Measurements from ENCODE around the gene KCTD5. TPM values are rescaled to one million over a fixed set of nuclear protein-coding genes. Genes with fewer than 3 reads are reported as not detected.

KCTD5 gene
- total RNA-seq, 1 experiment from 2014 or later: 49.4 TPM

- Mint-ChIP-seq H3K36me3 (ENCODE audit: insufficient read depth, unreplicated experiment) (peaks cover 52% of the 10 kb centered on the region), H3K27ac (ENCODE audit: low read depth, unreplicated experiment) (peak overlapping the region; percentile 99), H3K27me3 (ENCODE audit: insufficient read depth, unreplicated experiment) (no peaks in the 10 kb centered on the region), H3K4me1 (ENCODE audit: insufficient read depth, unreplicated experiment) (peaks cover 29% of the 10 kb centered on the region), H3K4me3 (ENCODE audit: unreplicated experiment) (peak overlapping the region; percentile 89), H3K9me3 (ENCODE audit: unreplicated experiment) (no peaks in the 10 kb centered on the region)
- no peak for TF ChIP-seq CTCF (IDR thresholded peaks at IDR 0.05; ENCODE audit: unreplicated experiment)
- DNase-seq (ENCODE audit: unreplicated experiment): no peak
- CTCF ChIA-PET: interaction anchor here (1.8 to 3.4 kb wide), 2 partner anchors 12 to 18 kb away, joined by 4 to 15 read pairs; no protein-coding TSS in a partner anchor
- TSS peak; percentile 81 for BruUV-seq (replicated peaks)
- intact Hi-C loops (cut with micrococcal nuclease): loop anchor here (2.0 kb wide), 1 partner anchor 17 kb away; no protein-coding TSS in a partner anchor
- POLR2A ChIA-PET: interaction anchor here (0.6 to 6.4 kb wide), 13 partner anchors 11 to 269 kb away, joined by 3 to 190 read pairs (median 7); partner anchors contain the start of genes ELOB, FLYWCH1, FLYWCH2 and KCTD5
Measured at GRCh38 chr16:2751577-2752034, 69.3 kb downstream of the KCTD5 start.

DNA sequence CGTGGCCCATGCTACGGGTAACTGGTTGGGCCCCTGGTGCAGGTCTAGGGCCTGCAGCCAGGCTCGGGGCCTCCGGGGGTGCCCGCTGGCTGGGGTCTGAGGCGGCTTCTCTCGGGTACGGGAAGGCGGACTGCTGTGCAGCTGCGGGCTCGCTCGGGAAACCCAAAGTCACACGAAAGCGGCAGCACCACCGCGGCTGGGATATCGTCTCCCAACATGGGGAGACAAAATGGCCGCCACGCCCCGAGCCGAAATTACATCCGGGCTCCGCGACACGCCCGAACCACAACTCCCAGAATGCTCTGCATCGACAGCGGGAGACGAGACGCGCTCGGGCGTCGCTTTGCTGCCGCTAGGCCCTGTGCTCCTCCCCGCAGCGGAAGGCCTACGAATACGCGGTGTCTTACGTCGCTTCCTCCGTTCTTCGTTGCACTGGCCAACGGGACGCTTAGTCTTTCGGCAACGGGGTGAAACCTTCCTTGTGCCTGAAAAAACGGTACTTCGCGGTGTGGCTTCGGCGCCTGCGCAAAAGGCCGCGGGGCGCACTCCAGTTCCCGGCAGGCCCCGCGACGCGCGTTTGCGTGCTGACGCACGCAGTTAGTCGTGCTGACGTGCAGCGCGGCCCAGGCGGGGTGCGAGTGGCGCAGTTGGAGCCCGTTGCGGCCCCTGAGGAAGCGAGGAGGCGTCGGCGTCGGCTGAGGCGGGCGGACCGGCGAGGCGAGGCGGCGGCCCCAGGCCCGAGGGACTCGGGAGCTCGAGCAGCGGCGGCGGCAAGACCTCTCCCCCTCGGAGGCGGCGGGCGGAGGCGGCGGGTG lies 69.9 kb downstream of the KCTD5 start, which contains the start of gene SRRM2:
Gene SRRM2 (plus strand): TSS at position 604 of the 815 bp plus-strand sequence. CDS start 3,727 bp downstream, outside the sequence.
- BruUV-seq (replicated peaks): no TSS peak
- intact Hi-C loops (cut with micrococcal nuclease): loop anchor here (2.0 kb wide), 1 partner anchor 17 kb away; no protein-coding TSS in a partner anchor
- no peaks in the 10 kb centered on the region for H3K9me3 Mint-ChIP-seq (ENCODE audit: unreplicated experiment)
- H3K36me3 Mint-ChIP-seq (ENCODE audit: insufficient read depth, unreplicated experiment): peaks cover 59% of the 10 kb centered on the region
- TF ChIP-seq CTCF (IDR thresholded peaks at IDR 0.05; ENCODE audit: unreplicated experiment): no peak
- DNase-seq (ENCODE audit: unreplicated experiment): peak; percentile 95
- H3K4me3 Mint-ChIP-seq (ENCODE audit: unreplicated experiment): peak within 1 kb of the TSS; percentile 89
- POLR2A ChIA-PET: interaction anchor here (0.6 to 6.4 kb wide), 31 partner anchors 10 to 1075 kb away, joined by 3 to 190 read pairs (median 5); partner anchors contain the start of genes ELOB, FLYWCH1, FLYWCH2 and KCTD5
- peak within 1 kb of the TSS; percentile 99 for H3K27ac Mint-ChIP-seq (ENCODE audit: low read depth, unreplicated experiment)
- H3K4me1 Mint-ChIP-seq (ENCODE audit: insufficient read depth, unreplicated experiment): peaks cover 35% of the 10 kb centered on the region
- CTCF ChIA-PET: interaction anchor here (0.6 to 3.4 kb wide), 4 partner anchors 13 to 102 kb away, joined by 3 to 15 read pairs (median 4); no protein-coding TSS in a partner anchor
- no peaks in the 10 kb centered on the region for H3K27me3 Mint-ChIP-seq (ENCODE audit: insufficient read depth, unreplicated experiment)

- no TSS peak for BruUV-seq (replicated peaks)
- CTCF ChIA-PET: interaction anchor here (0.6 to 3.4 kb wide), 7 partner anchors 13 to 115 kb away, joined by 3 to 15 read pairs (median 4); no protein-coding TSS in a partner anchor
Measured at GRCh38 chr16:2752850-2753732, 70.8 kb downstream of the KCTD5 start.

More at GRCh38 chr16:2752850-2753732, 70.8 kb downstream of the KCTD5 start:
- Mint-ChIP-seq H3K27ac (ENCODE audit: low read depth, unreplicated experiment) (peak overlapping the region; percentile 99), H3K36me3 (ENCODE audit: insufficient read depth, unreplicated experiment) (peaks cover 67% of the 10 kb centered on the region), H3K4me1 (ENCODE audit: insufficient read depth, unreplicated experiment) (peaks cover 44% of the 10 kb centered on the region), H3K27me3 (ENCODE audit: insufficient read depth, unreplicated experiment) (no peaks in the 10 kb centered on the region), H3K4me3 (ENCODE audit: unreplicated experiment) (peak overlapping the region; percentile 89), H3K9me3 (ENCODE audit: unreplicated experiment) (no peaks in the 10 kb centered on the region)
- peak; percentile 74 for DNase-seq (ENCODE audit: unreplicated experiment)
- POLR2A ChIA-PET: interaction anchor here (0.6 to 6.4 kb wide), 32 partner anchors 9 to 1075 kb away, joined by 3 to 190 read pairs (median 4); partner anchors contain the start of genes ELOB, FLYWCH1, FLYWCH2 and KCTD5
- intact Hi-C loops (cut with micrococcal nuclease): loop anchor here (2.0 kb wide), 1 partner anchor 16 kb away; no protein-coding TSS in a partner anchor
- no peak for TF ChIP-seq CTCF (IDR thresholded peaks at IDR 0.05; ENCODE audit: unreplicated experiment)
